Subcutaneous adipose tissue (tissue), 4 donors: Measurements from ENCODE around the gene GPT2. TPM values are rescaled to one million over a fixed set of nuclear protein-coding genes. Genes with fewer than 3 reads are reported as not detected.

ENCODE experiments used
- total RNA-seq, 4 donors: library from RNA; depleted of rRNA; stranded (reverse); fragments of >200 nt; gene quantifications; one replicate each; pipeline ENCODE4 v1.1.0, GENCODE V29; 2016
- TF ChIP-seq, protein P1 (sequence below): fragments of 450-650 bp; IDR thresholded peaks from one replicate; pipeline ENCODE4 v1.5.1; 2016; ENCODE audit warnings: low read depth, mild to moderate bottlenecking, control low read depth, antibody characterized with exemption, moderate library complexity

GPT2 gene
- total RNA-seq, 4 donors from 2014 or later = 35.5 to 291 (median 52.1) TPM

DNA sequence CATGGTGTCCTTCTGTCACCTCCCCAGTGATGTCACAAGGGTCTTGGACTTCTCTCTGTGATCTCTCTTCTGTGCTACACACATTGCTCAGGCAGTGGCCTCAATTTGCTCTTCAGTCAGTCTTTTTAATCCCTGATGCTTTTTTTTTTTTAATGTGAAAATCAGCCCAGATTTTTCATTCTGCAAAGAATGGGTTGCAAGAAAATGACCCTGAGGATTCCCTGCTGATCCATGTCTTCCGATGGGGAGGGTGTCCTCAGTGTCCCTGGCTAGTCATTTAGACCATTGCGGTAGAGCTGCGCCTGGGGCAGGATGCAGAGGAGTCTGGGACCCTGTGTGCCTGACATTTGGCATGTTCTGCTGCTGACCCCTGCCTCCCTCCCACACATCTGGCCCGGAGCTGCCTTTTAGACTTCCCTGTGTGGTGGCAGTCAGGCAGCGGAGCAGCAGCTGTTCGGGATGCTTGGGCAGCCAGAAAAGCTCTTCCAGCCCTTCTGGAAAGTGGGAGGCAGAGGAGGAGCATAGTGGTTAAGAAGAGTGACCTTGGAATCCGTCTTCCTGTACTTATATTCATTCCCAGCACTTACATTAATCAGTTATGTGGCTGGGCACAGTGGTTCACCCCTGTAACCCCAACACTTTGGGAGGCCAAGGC, 12.3 kb downstream of the GPT2 start:
- TF ChIP-seq, protein P1, sequence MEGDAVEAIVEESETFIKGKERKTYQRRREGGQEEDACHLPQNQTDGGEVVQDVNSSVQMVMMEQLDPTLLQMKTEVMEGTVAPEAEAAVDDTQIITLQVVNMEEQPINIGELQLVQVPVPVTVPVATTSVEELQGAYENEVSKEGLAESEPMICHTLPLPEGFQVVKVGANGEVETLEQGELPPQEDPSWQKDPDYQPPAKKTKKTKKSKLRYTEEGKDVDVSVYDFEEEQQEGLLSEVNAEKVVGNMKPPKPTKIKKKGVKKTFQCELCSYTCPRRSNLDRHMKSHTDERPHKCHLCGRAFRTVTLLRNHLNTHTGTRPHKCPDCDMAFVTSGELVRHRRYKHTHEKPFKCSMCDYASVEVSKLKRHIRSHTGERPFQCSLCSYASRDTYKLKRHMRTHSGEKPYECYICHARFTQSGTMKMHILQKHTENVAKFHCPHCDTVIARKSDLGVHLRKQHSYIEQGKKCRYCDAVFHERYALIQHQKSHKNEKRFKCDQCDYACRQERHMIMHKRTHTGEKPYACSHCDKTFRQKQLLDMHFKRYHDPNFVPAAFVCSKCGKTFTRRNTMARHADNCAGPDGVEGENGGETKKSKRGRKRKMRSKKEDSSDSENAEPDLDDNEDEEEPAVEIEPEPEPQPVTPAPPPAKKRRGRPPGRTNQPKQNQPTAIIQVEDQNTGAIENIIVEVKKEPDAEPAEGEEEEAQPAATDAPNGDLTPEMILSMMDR = no peak

DNA sequence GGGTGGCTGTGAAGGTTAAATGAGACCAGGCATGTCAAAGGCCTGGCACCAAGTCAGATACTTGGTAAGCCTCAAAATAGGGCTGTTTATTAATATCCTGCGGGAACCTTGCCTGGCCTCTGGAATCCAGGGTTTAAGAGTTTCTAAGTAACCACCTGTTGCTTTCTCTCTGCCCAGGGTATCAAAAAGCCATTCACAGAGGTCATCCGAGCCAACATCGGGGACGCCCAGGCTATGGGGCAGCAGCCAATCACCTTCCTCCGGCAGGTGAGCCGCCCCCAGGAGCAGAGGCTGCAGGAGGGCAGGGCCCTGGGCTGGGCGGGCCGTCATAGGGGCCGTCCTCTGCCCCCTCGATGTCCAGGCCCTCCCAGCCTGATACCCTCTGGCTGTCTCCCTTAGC, 13.3 kb downstream of the GPT2 start:
- TF ChIP-seq, protein P1 = no peak

DNA sequence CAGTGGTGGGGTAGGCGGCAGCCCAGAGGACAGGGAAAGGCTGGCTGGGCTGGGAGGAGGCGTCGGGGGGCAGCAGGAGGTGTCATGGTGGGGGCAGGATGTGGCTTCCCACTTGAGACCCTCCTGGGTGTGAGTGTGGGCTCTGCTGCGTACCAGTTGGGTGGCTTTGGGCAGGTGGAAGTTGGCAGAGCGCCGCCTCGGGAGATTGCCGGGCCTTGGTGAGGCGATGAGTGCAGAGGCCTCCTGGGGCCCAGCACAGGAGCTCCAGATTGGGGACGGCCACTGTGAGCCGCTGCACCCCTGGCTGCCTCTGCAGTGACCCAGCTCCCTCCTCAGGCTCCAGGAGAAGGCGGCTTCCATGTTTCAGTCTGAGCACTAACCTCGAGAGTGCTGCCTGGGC, 13.8 kb downstream of the GPT2 start:
- TF ChIP-seq, protein P1 = no peak

DNA sequence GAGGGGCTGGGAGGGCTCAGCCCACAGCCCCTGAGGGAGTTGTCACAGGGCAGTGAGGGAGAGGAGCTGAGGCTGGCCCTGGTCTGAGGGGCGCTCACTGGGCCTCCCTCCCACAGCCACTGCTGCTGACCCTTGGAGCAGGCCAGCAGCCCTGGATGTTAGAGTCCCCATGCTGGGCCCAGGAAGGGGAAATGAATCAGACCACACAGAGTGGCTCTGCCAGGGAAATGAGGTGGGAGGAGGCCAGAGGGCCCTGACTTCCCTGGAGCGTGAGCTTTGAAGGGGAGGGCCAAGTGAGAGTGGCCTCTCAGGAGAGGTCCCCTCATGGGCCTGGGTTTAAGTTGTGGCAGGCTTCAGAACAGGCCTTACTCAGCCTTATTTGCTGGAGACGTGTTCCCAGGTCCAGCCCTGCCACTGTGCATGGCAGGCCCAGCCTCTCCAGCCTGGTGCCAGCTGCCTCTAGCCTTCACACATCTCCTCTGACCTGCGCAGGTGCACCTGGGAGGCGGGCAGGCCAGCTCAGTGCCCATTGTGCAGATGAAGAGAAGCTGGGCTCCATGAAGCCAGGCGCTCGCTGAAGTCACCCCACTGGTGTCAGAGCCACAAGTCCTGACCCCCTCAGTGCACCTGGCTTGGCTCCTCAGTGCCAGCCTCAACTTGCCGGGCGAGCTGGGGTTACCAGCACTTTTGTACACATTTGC, 15.4 kb downstream of the GPT2 start:
- TF ChIP-seq, protein P1 = no peak

DNA sequence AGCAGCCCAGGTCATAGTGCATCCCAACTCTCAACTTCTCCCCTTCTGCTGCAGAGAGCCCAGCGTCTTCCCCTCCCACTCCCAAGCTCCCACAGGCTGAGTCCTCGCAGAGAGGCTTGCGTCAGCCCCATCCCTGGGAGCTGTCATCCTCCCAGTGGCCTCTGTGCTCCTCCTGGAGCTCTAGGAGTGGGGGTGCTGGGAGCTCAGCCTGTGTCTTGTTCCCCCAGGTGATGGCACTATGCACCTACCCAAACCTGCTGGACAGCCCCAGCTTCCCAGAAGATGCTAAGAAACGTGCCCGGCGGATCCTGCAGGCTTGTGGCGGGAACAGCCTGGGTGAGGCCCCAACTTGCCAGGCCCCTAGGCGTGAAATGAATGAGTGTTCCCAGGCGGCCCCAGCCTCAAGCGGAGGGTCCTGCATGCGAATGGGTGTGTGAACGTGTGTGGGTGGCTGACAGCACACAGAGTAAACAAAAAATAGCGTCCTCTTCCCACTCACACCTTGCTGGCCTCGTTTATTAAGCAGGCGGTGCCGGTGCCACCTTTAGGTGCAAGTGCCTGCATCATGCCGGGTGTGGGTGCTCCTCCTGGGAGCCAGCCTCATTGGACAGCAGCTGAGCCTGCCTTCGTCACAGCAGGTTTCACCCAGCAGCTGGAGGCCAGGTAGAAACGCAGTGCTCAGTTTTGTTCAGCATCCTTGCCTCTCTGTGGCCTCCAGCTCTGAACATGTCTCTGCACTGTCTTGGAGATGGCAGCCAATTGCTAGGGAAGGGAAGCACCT, 16.5 kb downstream of the GPT2 start:
- TF ChIP-seq, protein P1 = no peak

DNA sequence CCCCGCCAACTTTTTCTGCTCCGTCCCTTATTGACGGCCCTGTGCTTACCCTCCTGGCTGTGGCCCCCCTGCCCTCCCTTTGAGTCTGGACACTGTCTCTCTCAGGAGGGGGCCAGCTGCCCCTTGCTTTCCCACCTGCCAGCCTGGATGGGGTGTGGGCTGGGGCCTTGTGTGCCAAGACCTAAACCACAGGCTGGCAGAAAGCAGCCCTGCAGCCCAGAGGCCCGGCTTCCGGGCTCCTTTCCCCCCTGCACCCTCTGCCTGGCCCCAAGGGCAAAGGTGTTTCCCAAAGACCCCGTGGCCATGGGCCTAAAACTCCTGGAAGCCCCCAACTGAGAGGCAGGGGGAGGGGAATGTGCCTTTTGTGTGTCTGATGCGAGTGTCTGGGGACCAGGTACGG, 17.5 kb downstream of the GPT2 start:
- TF ChIP-seq, protein P1 = no peak
